T-helper 17 cell (primary cell): ENCODE results near the gene SH3GL3. TPM values are rescaled to one million over a fixed set of nuclear protein-coding genes. Genes with fewer than 3 reads are reported as not detected.

Experiments
- ATAC-seq: fragments of 150-1000 bp; cut with Tn5 transposase; 2 replicates; pipeline ENCODE4 v1.10.0; 2021; ENCODE audit warnings: mild to moderate bottlenecking, moderate library complexity
- DNase-seq, 3 donors: peaks; one replicate each; pipeline versions ENCODE4 v3.0.0 to v3.0.0-alpha.2; 2020 to 2021
- H3K9me3 ChIP-seq: one replicate; pipeline ENCODE4 v1.7.0; 2013; ENCODE audit warnings: low read length, mild to moderate bottlenecking; ENCODE audit not compliant: control insufficient read depth, poor library complexity, severe bottlenecking
- H3K27ac Mint-ChIP-seq: one replicate; pipeline ENCODE4 v1.8.0; 2022; ENCODE audit warnings: mild to moderate bottlenecking, moderate library complexity, mixed read lengths
- H3K27me3 Mint-ChIP-seq: one replicate; pipeline ENCODE4 v1.8.0; 2022; ENCODE audit warnings: mixed read lengths
- H3K36me3 Mint-ChIP-seq: one replicate; pipeline ENCODE4 v1.8.0; 2022; ENCODE audit warnings: low read depth, mixed read lengths
- H3K4me1 Mint-ChIP-seq: one replicate; pipeline ENCODE4 v1.8.0; 2022; ENCODE audit warnings: mild to moderate bottlenecking, mixed read lengths
- H3K4me3 Mint-ChIP-seq: one replicate; pipeline ENCODE4 v1.8.0; 2022; ENCODE audit warnings: mild to moderate bottlenecking, moderate library complexity, mixed read lengths
- total RNA-seq, 4 donors: library from RNA in 2 of 4; stranded (reverse) in 2 of 4; gene quantifications; one replicate each; pipeline ENCODE4 v1.2.3 and lab custom pipeline; 2022 to 2026

SH3GL3 gene
- total RNA-seq, result under 1 TPM in 1 of 2 donors, not detected in 1; 0.34 TPM
- 0 reads per million in 2 donors for total RNA-seq (lab: John Stamatoyannopoulos, UW)

DNA sequence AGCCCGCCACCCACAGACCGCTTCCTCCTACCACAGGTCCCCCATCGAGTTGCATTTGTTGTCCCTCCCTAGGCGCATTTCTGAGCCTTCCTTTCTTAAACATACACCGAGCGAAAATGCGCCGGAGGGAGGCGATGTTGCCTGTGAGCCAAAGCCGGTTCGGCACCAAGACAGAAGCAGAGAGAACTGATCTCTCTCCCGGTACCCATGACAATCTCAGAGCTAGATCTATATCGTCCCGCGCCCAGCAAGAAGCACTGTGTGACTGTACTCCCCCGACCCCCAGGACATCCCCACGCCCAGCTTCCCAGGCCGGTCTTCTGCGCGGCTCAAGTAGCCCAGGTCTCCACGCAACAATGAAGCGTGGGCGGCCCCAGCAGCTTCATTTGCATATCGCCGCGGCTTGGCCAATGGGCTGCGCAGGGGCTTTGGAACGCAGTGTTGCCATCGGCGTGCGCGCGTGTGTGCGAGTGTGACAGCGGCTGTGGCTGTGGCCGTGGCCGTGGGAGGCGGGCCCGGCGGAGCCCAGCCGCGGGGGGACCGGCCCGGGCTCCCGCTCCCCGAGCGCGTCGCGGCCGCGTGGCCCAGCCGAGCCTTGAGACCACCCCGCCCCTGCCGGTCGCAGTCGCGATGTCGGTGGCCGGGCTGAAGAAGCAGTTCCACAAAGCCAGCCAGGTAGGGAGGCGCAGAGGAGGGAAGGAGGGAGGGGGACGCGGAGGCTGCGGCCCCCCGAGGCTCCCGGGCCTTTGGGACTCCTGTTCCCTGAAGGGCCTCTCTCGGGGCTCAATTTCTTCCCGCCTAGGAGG is at the start of gene SH3GL3:
TSS of gene SH3GL3 (plus strand) at position 438 of the 806 bp plus-strand sequence. CDS start at position 631, 193 bp downstream.
- H3K4me3 Mint-ChIP-seq, result peak within 1 kb of the TSS; percentile 87
- peaks cover 60% of the 10 kb centered on the region for H3K27me3 Mint-ChIP-seq
- peak in 1 of 3 donors; percentile 15 for DNase-seq
- no peaks in the 10 kb centered on the region for H3K9me3 ChIP-seq
- peaks cover 7% of the 10 kb centered on the region for H3K4me1 Mint-ChIP-seq
- no peaks in the 10 kb centered on the region for H3K36me3 Mint-ChIP-seq
- peak; percentile 93 for ATAC-seq
- no peak within 1 kb of the TSS for H3K27ac Mint-ChIP-seq

- Mint-ChIP-seq H3K4me3 (no peak overlapping the region), H3K27me3 (peaks cover 34% of the 10 kb centered on the region), H3K36me3 (no peaks in the 10 kb centered on the region), H3K4me1 (no peaks in the 10 kb centered on the region), H3K27ac (no peak overlapping the region)
- ATAC-seq (no peak), DNase-seq (no peak)
- H3K9me3 ChIP-seq, result no peaks in the 10 kb centered on the region
These were observed 48.5 kb upstream of the SH3GL3 start for GRCh38 chr15:83398626-83399025.

GRCh38 chr15:83404121-83404520 is 43.0 kb upstream of the SH3GL3 start:
- DNase-seq (no peak), ATAC-seq (no peak)
- no peak overlapping the region for H3K4me3 Mint-ChIP-seq
- no peaks in the 10 kb centered on the region for H3K4me1 Mint-ChIP-seq
- H3K27ac Mint-ChIP-seq, result no peak overlapping the region
- H3K9me3 ChIP-seq, result no peaks in the 10 kb centered on the region
- no peaks in the 10 kb centered on the region for H3K36me3 Mint-ChIP-seq
- peaks cover 16% of the 10 kb centered on the region for H3K27me3 Mint-ChIP-seq

DNA sequence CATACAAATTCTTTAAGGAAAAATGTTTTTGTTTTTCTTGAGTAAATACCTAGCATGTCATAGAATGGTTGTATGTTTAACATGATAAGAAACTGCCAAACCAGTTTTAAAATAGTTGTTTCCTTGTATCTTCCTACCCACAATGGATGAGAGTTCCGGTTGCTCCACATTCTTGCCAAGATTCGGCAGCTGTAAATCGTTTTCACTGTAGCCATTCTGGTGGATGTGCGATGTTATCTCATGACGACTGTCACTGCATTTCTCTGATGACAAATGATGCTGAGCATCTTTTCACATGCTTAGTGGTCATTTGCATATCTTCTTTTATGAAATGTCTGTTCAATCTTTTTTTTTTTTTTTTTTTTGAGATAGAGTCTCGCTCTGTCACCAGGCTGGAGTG is 36.6 kb upstream of the SH3GL3 start:
- H3K36me3 Mint-ChIP-seq, result no peaks in the 10 kb centered on the region
- DNase-seq (no peak), ATAC-seq (no peak)
- no peaks in the 10 kb centered on the region for H3K9me3 ChIP-seq
- H3K4me1 Mint-ChIP-seq, result no peaks in the 10 kb centered on the region
- H3K27me3 Mint-ChIP-seq, result peaks cover 16% of the 10 kb centered on the region
- no peak overlapping the region for H3K27ac Mint-ChIP-seq
- no peak overlapping the region for H3K4me3 Mint-ChIP-seq

DNA sequence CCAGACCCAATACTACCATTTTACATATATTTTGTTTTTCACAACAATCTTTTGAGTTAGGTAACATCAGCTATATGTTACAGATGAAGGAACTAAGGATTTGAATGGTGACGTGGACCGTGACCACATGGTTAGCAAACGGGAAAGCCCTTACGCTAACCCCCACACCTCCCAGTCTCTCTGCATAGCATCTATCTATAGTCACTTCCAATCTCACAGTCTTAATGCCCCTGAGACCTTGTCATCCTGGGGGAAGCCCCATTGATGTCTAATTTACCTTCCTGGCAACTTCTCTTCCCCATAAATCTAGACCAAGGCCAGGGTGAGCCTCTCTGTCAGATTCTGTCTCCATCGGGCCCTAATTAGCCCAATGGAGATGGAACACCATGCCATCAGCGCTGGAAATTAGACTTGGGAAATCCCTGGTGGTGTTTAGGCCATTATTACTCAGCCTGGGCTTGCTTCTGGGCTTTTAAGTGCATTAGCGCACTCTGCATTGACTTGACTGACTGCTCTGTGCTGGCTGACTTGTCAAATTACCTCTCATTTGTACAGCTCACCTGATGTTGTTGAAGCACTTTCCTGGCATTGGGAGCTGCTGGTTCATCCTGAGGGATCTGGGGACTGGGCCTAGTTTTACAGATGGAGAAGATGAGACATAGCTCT is 34.0 kb upstream of the SH3GL3 start:
- peaks cover 12% of the 10 kb centered on the region for H3K27me3 Mint-ChIP-seq
- no peaks in the 10 kb centered on the region for H3K36me3 Mint-ChIP-seq
- DNase-seq, result no peak
- H3K27ac Mint-ChIP-seq, result no peak overlapping the region
- ATAC-seq, result no peak
- H3K4me1 Mint-ChIP-seq, result no peaks in the 10 kb centered on the region
- no peaks in the 10 kb centered on the region for H3K9me3 ChIP-seq
- no peak overlapping the region for H3K4me3 Mint-ChIP-seq

DNA sequence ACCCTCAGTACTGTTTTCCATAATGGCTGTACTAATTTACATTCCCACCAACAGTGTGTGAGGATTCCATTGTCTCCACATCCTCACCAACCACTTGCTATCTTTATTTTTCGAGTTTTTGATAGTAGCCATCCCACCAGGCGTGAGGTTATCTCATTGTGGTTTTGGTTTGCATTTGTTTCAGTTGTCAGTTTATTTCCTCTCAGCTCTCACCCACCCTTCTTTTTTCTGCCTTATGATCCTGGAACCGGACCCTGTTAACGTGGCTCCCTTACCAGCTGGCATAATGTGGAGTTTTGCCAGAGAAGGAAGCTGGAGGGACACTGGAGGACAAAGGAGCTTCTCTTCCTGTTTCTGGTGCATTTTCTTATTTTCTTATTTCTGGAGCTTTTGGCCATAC is 25.1 kb upstream of the SH3GL3 start:
- no peaks in the 10 kb centered on the region for H3K9me3 ChIP-seq
- H3K27me3 Mint-ChIP-seq, result peaks cover 33% of the 10 kb centered on the region
- H3K4me3 Mint-ChIP-seq, result no peak overlapping the region
- DNase-seq, result no peak
- H3K36me3 Mint-ChIP-seq, result peaks cover 2% of the 10 kb centered on the region
- no peaks in the 10 kb centered on the region for H3K4me1 Mint-ChIP-seq
- no peak overlapping the region for H3K27ac Mint-ChIP-seq
- no peak for ATAC-seq

DNA sequence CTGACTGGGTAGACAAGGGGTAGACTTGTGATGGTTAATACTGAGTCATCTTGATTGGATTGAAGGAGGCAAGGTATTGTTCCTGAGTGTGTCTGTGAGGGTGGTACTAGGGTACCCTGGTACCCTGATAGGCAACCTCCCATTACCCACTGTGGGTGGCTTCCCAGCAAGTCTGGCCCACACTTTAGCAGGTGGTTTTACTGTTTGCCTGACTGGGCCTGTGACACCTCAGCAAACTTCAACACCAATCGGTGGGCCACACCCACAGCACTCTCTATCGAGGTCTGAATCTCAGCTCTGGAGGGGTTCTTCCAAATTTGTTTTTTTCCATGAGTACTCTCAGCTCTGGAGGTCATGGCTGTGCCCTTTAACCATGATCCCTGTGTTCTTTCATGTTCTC is 24.6 kb upstream of the SH3GL3 start:
- DNase-seq, result no peak
- Mint-ChIP-seq H3K4me3 (no peak overlapping the region), H3K36me3 (peaks cover 2% of the 10 kb centered on the region), H3K4me1 (no peaks in the 10 kb centered on the region), H3K27ac (no peak overlapping the region), H3K27me3 (peaks cover 33% of the 10 kb centered on the region)
- no peak for ATAC-seq
- H3K9me3 ChIP-seq, result no peaks in the 10 kb centered on the region

GRCh38 chr15:83424101-83424500 is 23.0 kb upstream of the SH3GL3 start:
- H3K4me1 Mint-ChIP-seq, result no peaks in the 10 kb centered on the region
- peaks cover 35% of the 10 kb centered on the region for H3K27me3 Mint-ChIP-seq
- H3K4me3 Mint-ChIP-seq, result no peak overlapping the region
- peaks cover 2% of the 10 kb centered on the region for H3K36me3 Mint-ChIP-seq
- ATAC-seq (no peak), DNase-seq (no peak)
- H3K27ac Mint-ChIP-seq, result no peak overlapping the region
- H3K9me3 ChIP-seq, result no peaks in the 10 kb centered on the region

DNA sequence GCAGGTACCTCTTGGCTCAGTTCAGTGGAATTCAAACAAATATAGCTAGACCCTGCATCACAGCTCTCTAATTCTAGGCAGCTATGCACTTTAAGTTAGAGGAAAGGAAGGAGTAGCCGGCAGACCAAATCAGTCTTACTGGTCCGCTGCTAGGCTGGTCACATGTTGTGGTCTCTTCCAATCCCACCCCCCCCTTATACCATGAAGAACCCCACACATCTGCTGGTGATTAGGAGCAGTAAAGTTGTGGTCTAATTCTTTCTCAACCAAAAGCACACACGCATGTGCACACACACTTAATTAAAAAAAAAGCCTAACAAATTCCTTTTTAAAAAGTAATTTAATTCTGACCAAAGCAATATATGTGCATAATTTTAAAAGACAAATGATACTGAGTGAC is 16.7 kb upstream of the SH3GL3 start:
- no peak for DNase-seq

GRCh38 chr15:83431521-83431920 is 15.6 kb upstream of the SH3GL3 start:
- Mint-ChIP-seq H3K27ac (no peak overlapping the region), H3K4me1 (peaks cover 4% of the 10 kb centered on the region), H3K27me3 (peaks cover 34% of the 10 kb centered on the region), H3K4me3 (no peak overlapping the region), H3K36me3 (peaks cover 2% of the 10 kb centered on the region)
- no peaks in the 10 kb centered on the region for H3K9me3 ChIP-seq
- ATAC-seq, result no peak
- no peak for DNase-seq

More for the DNA sequence above, 16.7 kb upstream of the SH3GL3 start:
- H3K27me3 Mint-ChIP-seq, result peaks cover 31% of the 10 kb centered on the region
- peaks cover 2% of the 10 kb centered on the region for H3K36me3 Mint-ChIP-seq
- ATAC-seq, result no peak
- H3K27ac Mint-ChIP-seq, result no peak overlapping the region
- H3K4me1 Mint-ChIP-seq, result peaks cover 2% of the 10 kb centered on the region
- no peaks in the 10 kb centered on the region for H3K9me3 ChIP-seq
- H3K4me3 Mint-ChIP-seq, result no peak overlapping the region

GRCh38 chr15:83435202-83435601 is 11.9 kb upstream of the SH3GL3 start:
- peaks cover 9% of the 10 kb centered on the region for H3K4me1 Mint-ChIP-seq
- H3K36me3 Mint-ChIP-seq, result no peaks in the 10 kb centered on the region
- H3K27me3 Mint-ChIP-seq, result peaks cover 39% of the 10 kb centered on the region
- H3K9me3 ChIP-seq, result no peaks in the 10 kb centered on the region
- H3K4me3 Mint-ChIP-seq, result no peak overlapping the region
- no peak overlapping the region for H3K27ac Mint-ChIP-seq
- DNase-seq, result no peak
- ATAC-seq, result no peak

GRCh38 chr15:83435782-83436181 is 11.4 kb upstream of the SH3GL3 start:
- no peaks in the 10 kb centered on the region for H3K9me3 ChIP-seq
- ATAC-seq, result no peak
- DNase-seq, result no peak
- Mint-ChIP-seq H3K27me3 (peaks cover 43% of the 10 kb centered on the region), H3K4me1 (peaks cover 9% of the 10 kb centered on the region), H3K27ac (no peak overlapping the region), H3K36me3 (no peaks in the 10 kb centered on the region), H3K4me3 (no peak overlapping the region)

DNA sequence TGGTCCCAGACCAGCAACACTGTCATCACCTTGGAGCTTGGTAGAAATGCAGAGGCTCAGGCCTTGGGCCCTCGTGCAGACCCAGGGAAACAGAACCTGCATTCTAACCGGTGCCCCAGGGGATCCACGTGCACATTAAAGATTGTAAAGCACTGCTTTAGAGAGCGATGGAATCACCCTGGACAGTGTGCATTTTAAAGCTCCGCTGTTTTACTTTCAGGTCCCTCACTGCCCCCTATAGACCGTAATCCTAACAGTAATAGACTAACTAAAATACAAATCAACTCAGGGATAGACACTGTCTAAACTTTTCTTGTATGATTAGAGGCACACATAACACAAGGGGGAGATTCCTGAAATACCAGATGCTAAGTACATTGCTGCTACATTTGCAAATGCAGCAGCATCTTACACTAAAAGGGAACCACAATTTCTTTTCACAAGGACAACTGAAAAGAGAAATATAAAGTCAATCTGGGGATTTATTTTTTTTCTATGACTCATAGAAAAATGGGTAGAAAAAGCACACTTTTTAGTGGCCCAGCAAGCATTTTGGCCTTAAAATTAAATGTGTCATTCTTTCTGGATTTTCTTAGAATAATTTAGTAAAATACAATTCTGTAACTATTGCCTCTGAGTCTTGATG is 10.5 kb upstream of the SH3GL3 start:
- H3K9me3 ChIP-seq, result no peaks in the 10 kb centered on the region
- DNase-seq, result no peak
- Mint-ChIP-seq H3K4me1 (peaks cover 8% of the 10 kb centered on the region), H3K27ac (no peak overlapping the region), H3K4me3 (no peak overlapping the region), H3K36me3 (no peaks in the 10 kb centered on the region), H3K27me3 (peaks cover 40% of the 10 kb centered on the region)
- ATAC-seq, result no peak
